Stimulated activated CD8-positive, alpha-beta memory T cell treated with anti-CD3 and anti-CD28 coated beads, Interleukin-15, amount 100 ng/mL, for 48 hours (primary cell): ENCODE results near the gene MYO7A.

ENCODE experiments used
- DNase-seq, 2 donors: peaks; one replicate each; pipeline ENCODE4 v3.0.0-alpha.2; 2020; ENCODE audit warnings: low read depth in 2 of 2

MYO7A gene

DNA sequence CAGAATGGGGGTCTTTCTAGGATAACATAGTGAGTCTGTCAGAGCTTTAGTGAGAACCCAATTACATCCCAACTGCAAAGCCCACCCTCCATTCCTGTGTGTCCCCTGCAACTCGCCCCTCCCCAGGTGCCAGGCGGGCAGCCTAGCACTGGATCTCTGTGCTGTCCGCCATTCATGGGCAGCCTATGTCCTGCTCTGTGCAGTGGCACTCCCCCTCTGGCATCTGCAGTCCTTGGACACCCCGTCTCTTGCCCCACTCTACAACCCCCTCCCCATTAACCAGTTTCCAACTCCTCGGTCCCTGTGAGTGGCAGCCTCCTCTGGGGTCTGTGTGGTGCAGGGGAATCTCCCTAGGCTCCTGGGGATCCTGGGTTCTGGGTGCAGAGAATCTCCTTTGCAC, 37.0 kb downstream of the MYO7A start:
- DNase-seq = no peak

GRCh38 chr11:77166021-77166420, 38.0 kb downstream of the MYO7A start:
- no peak for DNase-seq

DNA sequence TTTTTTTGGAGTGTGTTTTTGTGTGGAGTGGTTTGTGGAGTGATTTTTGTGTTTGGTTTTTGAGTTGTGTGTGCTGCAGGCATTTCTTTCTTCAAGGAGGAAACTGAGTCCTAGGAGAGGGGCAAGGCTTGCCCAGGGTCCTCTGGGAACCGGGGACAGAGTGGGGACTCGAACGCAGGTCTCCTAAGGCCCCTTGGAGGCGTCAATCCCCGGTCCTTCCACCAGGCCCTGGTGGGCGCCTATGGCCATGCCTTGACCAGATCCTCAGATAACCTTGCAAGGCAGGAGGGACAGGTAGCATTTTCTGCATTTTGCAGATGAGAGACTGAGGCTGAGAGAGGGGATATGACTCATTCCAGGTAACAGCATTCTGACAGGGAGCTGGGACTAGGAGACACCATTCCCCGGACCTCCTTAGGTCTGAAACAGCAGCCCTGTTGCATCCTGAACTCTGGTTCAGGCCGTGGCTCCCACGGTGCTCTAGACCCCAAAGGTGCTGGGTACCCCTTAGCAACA, 39.1 kb downstream of the MYO7A start:
- DNase-seq = no peak

- no peak for DNase-seq
These were observed 39.7 kb downstream of the MYO7A start for GRCh38 chr11:77167791-77168190.

DNA sequence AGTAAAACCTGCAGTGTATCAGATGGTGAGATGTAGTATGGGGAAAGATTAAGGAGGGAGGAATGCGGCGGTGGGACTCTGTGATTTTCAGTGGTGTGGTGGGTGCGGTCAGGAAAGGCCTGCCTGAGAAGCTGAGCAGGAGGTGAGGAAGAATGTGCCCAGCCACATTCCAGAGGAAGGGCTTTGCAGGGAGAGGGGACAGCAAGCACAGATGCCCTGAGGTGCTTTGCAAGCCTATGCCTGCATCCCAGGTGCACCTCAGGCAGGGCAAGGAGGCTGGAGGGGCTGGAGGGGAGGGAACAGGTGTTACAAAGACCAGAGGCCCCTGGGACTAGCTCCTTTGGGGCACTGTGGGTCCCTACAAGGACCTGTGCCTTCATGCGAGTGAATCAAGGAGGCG, 42.1 kb downstream of the MYO7A start:
- DNase-seq = no peak

- DNase-seq = no peak
These were observed 43.2 kb downstream of the MYO7A start for GRCh38 chr11:77171254-77171653.

- no peak for DNase-seq
These were observed 44.0 kb downstream of the MYO7A start for GRCh38 chr11:77171885-77172665.

DNA sequence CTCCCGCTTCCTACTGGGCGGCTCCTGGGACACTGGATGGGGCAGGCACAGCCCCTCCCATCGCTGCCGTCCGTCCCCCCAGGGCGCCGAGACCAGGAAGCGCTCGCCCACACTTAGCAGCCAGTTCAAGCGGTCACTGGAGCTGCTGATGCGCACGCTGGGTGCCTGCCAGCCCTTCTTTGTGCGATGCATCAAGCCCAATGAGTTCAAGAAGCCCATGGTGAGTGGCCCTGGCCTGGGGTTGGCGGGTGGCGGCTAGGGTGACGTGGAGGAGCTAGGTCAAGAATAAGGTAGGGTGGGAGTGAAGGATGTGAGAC, 44.6 kb downstream of the MYO7A start:
- DNase-seq = no peak

DNA sequence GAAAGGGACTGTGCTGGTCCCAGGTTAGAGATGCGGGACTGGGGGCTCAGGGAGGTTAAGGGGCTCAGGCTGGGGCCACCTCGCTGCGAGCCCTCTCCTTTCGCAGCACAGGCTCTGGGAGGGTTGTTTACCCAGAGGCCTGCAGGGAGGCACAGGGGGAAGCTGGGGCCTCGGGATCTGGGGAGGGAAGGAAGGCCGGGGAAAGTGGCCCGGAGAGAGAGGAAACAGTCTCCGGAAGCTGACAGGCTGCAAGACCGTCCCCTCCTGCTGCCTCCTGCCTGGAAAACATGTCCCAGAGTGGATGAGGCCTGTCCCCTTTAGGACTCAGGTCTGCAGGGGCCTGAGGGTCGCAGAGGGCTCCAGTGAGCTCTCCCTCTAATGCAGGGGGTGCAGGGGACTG, 45.4 kb downstream of the MYO7A start:
- no peak for DNase-seq

GRCh38 chr11:77174559-77174958, 46.5 kb downstream of the MYO7A start:
- no peak for DNase-seq

GRCh38 chr11:77175021-77175842, 47.2 kb downstream of the MYO7A start:
- no peak for DNase-seq

- no peak for DNase-seq
These were observed 48.0 kb downstream of the MYO7A start for GRCh38 chr11:77175869-77176539.

DNA sequence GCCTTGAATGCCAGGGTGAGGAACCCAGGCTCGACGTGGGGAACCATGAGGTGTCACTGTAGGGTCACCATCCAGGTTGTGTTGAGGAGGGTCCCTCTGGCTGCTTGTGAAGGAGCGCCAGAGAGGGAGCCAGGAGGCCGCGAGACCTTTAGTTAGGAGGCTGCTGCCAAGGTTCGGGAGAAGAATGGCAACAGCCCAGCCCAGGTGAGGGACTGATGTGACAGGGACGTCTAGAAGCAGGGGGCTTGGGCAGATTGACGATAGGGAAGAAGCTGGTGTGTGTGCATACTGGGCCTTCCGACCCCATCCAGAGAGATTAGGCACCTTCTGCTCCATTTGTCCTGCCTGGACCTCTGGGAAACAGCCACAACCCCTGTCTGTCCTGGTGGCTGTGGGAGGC, 49.0 kb downstream of the MYO7A start:
- DNase-seq = no peak

DNA sequence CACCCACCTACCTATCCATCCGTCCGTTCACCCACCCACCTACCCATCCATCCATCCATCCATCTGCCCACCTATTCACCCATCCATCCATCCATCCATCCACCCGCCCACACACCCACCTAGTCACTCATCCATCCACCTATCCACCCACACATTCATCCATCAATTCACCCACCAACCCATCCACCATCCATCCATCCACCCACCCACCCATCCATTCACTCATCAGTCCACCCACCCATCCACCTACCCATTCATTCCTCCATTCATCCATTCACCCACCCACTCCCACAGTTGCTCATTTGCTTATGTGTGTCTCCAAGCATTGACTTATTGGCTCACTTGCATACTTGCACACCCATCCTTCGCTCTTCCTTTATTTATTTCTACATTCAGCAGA, 50.1 kb downstream of the MYO7A start:
- no peak for DNase-seq

DNA sequence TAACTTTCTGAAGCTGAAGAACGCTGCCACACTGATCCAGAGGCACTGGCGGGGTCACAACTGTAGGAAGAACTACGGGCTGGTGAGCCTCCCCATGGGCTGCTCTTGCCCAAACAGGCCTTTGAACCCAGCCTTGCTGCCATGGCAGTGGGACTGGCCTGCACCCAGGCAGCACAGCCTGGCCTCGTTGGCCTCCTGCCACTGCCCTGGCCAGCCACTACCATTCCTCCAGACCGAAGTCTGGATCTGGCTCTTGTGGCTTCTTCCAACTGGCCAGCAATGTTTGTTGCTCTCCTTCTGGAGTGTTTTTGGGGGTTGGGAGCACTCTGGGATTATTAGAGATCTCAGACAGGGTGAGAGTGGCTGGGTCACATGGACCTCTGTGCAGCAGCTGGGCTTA, 51.0 kb downstream of the MYO7A start:
- DNase-seq = no peak

- DNase-seq = no peak
These were observed 51.6 kb downstream of the MYO7A start for GRCh38 chr11:77179681-77180080.

- DNase-seq = no peak
These were observed 52.3 kb downstream of the MYO7A start for GRCh38 chr11:77180346-77180745.

GRCh38 chr11:77181226-77181625, 53.2 kb downstream of the MYO7A start:
- no peak for DNase-seq

- no peak for DNase-seq
These were observed 53.9 kb downstream of the MYO7A start for GRCh38 chr11:77181799-77182541.

- no peak for DNase-seq
These were observed 54.7 kb downstream of the MYO7A start for GRCh38 chr11:77182542-77183430.

DNA sequence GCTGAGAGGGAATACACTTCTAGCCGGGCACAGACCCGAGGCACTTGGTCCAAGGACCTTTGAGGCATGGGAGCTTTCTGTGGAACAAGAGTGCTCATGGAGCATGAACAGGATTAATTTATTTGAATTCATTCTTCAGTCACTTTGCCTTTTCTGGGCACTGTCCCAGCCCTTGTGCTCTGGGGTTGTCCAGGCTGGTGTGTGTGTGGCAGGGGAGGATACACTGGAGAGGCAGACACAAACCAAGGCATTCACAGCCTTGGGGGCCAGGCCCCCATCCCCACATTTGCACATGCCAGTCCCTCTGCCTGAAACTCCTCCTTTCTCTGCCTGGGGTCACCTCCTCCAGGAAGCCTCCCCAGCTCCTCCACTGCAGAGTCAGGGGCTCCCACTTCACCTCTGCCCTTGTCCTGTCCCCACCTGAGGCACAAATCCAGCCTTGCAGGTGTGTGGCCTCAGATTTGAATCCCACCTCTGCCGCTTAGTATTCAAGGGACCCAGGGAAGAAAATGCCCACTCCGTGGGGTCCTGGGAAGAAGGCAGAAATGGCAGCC, 55.5 kb downstream of the MYO7A start:
- DNase-seq = no peak
